Left lung (tissue), 10 donors: ENCODE measurements around the gene FA2H. TPM values are rescaled to one million over a fixed set of nuclear protein-coding genes. Genes with fewer than 3 reads are reported as not detected.
"Not testable (repeated sequence)": the region's sequence is repeated elsewhere in the genome, so short reads cannot be mapped to it uniquely, and the experiment has no call there.

Source experiments
- ATAC-seq: fragments of 200-7000 bp; cut with Tn5 transposase; one replicate; pipeline ENCODE4 v1.9.1; 2020; ENCODE audit warnings: moderate library complexity
- DNase-seq, 4 donors: peaks; one replicate each; pipeline ENCODE4 v3.0.0-alpha.2; 2013 to 2020
- H3K27ac ChIP-seq, 2 donors: fragments of 200-600 bp; sonication (generic) in 1 of 2; one replicate each; pipeline versions ENCODE4 v1.5.0 to v1.8.0; 2020 to 2021
- H3K27me3 ChIP-seq, 2 donors: fragments of 200-600 bp; sonication (generic) in 1 of 2; one replicate each; pipeline versions ENCODE4 v1.5.0 to v1.8.0; 2020 to 2021
- H3K36me3 ChIP-seq, 2 donors: fragments of 200-600 bp; sonication (generic) in 1 of 2; one replicate each; pipeline versions ENCODE4 v1.5.0 to v1.8.0; 2020 to 2021
- H3K4me1 ChIP-seq, 2 donors: fragments of 200-600 bp; one replicate each; pipeline ENCODE4 v1.8.0; 2021
- H3K4me3 ChIP-seq, 2 donors: fragments of 200-600 bp; sonication (generic) in 1 of 2; one replicate each; pipeline versions ENCODE4 v1.5.0 to v1.8.0; 2020 to 2021; ENCODE audit warnings: mild to moderate bottlenecking in 1 of 2
- H3K9me3 ChIP-seq, 2 donors: fragments of 200-600 bp; sonication (generic) in 1 of 2; one replicate each; pipeline versions ENCODE4 v1.5.0 to v1.8.0; 2020 to 2021
- CTCF ChIP-seq, 2 donors: fragments of 200-600 bp; sonication (generic) in 1 of 2; IDR thresholded peaks; one replicate each; pipeline versions ENCODE4 v1.5.0 to v1.8.0; 2021; ENCODE audit warnings: antibody characterized with exemption in 2 of 2
- intact Hi-C, 2 donors: fragments of 100-400 bp; cut with DNase I; formaldehyde crosslinking; loops; one replicate each; pipeline versions ENCODE4 v1.11.2 to v1.14.2; 2022
- polyA plus RNA-seq, 6 donors: library from polyadenylated mRNA; unstranded; fragments of 120-200 nt; gene quantifications; one replicate each; pipeline ENCODE4 v1.2.1, GENCODE V29; 2013; ENCODE audit not compliant: insufficient read length in 6 of 6
- total RNA-seq, 2 donors: library from RNA; stranded (reverse); fragmentation: NEBNext Ultra II Directional; extraction: Animal tissue kit (Norgen Biotek cat#: 25700); gene quantifications; one replicate each; pipeline ENCODE4 v1.2.1, GENCODE V29; 2021
- donor health status: DM: no; HTN: yes; CAD: no.
- donor health status: DM: no; HTN: no; CAD: no.

Gene FA2H
- total and polyA plus RNA-seq, 8 donors: 3.3 to 7.3 (median 5.6) TPM

GRCh38 chr16:74793571-74793970, 19.0 kb upstream of the FA2H start:
- H3K4me1 ChIP-seq: no peaks in the 10 kb centered on the region
- no peak overlapping the region for H3K27ac ChIP-seq
- H3K36me3 ChIP-seq: no peaks in the 10 kb centered on the region
- ATAC-seq (no peak), DNase-seq (no peak)
- peaks cover 0 to 2% of the 10 kb centered on the region in 2 donors for H3K9me3 ChIP-seq
- no peak for TF ChIP-seq CTCF (IDR thresholded peaks at IDR 0.05)
- intact Hi-C loops: no loop called here
- no peaks in the 10 kb centered on the region for H3K27me3 ChIP-seq
- H3K4me3 ChIP-seq: no peak overlapping the region

- H3K36me3 ChIP-seq: no peaks in the 10 kb centered on the region
- peaks cover 0 to 2% of the 10 kb centered on the region in 2 donors for H3K9me3 ChIP-seq
- no peak overlapping the region for H3K27ac ChIP-seq
- no peak for TF ChIP-seq CTCF (IDR thresholded peaks at IDR 0.05)
- no peaks in the 10 kb centered on the region for H3K4me1 ChIP-seq
- DNase-seq (no peak), ATAC-seq (no peak)
- no peaks in the 10 kb centered on the region for H3K27me3 ChIP-seq
- intact Hi-C loops: no loop called here
- H3K4me3 ChIP-seq: no peak overlapping the region
Measured at GRCh38 chr16:74792225-74792624, 17.6 kb upstream of the FA2H start.

DNA sequence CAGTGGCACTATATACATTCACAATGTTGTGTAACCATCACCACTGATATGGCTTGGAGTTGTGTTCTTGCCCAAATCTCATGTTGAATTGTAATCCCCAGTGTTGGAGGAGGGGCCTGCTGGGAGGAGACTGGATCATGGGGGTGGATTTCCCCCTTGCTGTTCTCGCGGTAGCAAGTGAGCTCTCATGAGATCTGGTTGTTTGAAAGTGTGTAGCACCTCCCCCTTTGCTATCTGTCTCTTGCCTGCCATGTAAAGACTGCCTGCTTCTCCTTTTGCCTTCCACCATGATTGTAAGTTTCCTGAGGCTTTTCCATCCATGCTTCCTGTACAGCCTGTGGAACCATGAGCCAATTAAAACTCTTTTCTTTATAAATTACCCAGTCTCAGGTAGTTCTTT, 17.1 kb upstream of the FA2H start:
- H3K36me3 ChIP-seq, H3K27me3 ChIP-seq, H3K9me3 ChIP-seq, H3K27ac ChIP-seq, DNase-seq, intact Hi-C loops, H3K4me3 ChIP-seq, H3K4me1 ChIP-seq, ATAC-seq: not testable (repeated sequence)

- no peak for ATAC-seq
- TF ChIP-seq CTCF (IDR thresholded peaks at IDR 0.05): no peak
- H3K27me3 ChIP-seq: no peaks in the 10 kb centered on the region
- H3K4me3 ChIP-seq: no peak overlapping the region
- intact Hi-C loops: no loop called here
- H3K9me3 ChIP-seq: peaks cover 0 to 2% of the 10 kb centered on the region in 2 donors
- H3K4me1 ChIP-seq: no peaks in the 10 kb centered on the region
- H3K36me3 ChIP-seq: no peaks in the 10 kb centered on the region
- DNase-seq: no peak
- no peak overlapping the region for H3K27ac ChIP-seq
Measured at GRCh38 chr16:74788108-74788507, 13.5 kb upstream of the FA2H start.

- Histone ChIP-seq H3K27ac (no peak overlapping the region), H3K36me3 (no peaks in the 10 kb centered on the region), H3K27me3 (no peaks in the 10 kb centered on the region), H3K4me1 (no peaks in the 10 kb centered on the region), H3K9me3 (no peaks in the 10 kb centered on the region), H3K4me3 (no peak overlapping the region)
- DNase-seq (no peak), ATAC-seq (no peak)
- intact Hi-C loops: no loop called here
- TF ChIP-seq CTCF (IDR thresholded peaks at IDR 0.05): no peak
Measured at GRCh38 chr16:74785031-74785430, 10.4 kb upstream of the FA2H start.

GRCh38 chr16:74778646-74779045, 4.0 kb upstream of the FA2H start:
- TF ChIP-seq CTCF (IDR thresholded peaks at IDR 0.05): no peak
- intact Hi-C loops: no loop called here
- peaks cover 17 to 34% of the 10 kb centered on the region in 2 donors for H3K27me3 ChIP-seq

More at GRCh38 chr16:74778646-74779045, 4.0 kb upstream of the FA2H start:
- H3K4me1 ChIP-seq: peaks cover 4 to 16% of the 10 kb centered on the region in 2 donors
- H3K27ac ChIP-seq: no peak overlapping the region
- no peak for ATAC-seq
- no peaks in the 10 kb centered on the region for H3K9me3 ChIP-seq
- H3K36me3 ChIP-seq: no peaks in the 10 kb centered on the region
- no peak for DNase-seq
- no peak overlapping the region for H3K4me3 ChIP-seq
